ENCODE measurements around the gene TMEM237.

TMEM237 gene

GRCh38 chr2:201642579-201643215 lies 606 bp downstream of the TMEM237 start:
- DNase-seq (ENCODE audit: insufficient read length, low spot score) (peak; percentile 83), FAIRE-seq (peak; percentile 77)

- no peak for DNase-seq (ENCODE audit: insufficient read length, low spot score)
Measured at GRCh38 chr2:201642086-201642578, 1.2 kb downstream of the TMEM237 start.

GRCh38 chr2:201639205-201639604 lies 4.1 kb downstream of the TMEM237 start:
- no peak for DNase-seq (ENCODE audit: insufficient read length, low spot score)
- FAIRE-seq = no peak

More at GRCh38 chr2:201642086-201642578, 1.2 kb downstream of the TMEM237 start:
- FAIRE-seq = no peak

GRCh38 chr2:201638326-201638725 lies 5.0 kb downstream of the TMEM237 start:
- FAIRE-seq (no peak), DNase-seq (ENCODE audit: insufficient read length, low spot score) (no peak)

- FAIRE-seq (no peak), DNase-seq (ENCODE audit: insufficient read length, low spot score) (no peak)
Measured at GRCh38 chr2:201633661-201634249, 9.5 kb downstream of the TMEM237 start.

GRCh38 chr2:201631041-201631440 lies 12.3 kb downstream of the TMEM237 start:
- FAIRE-seq (no peak), DNase-seq (ENCODE audit: insufficient read length, low spot score) (no peak)

GRCh38 chr2:201630577-201630976 lies 12.7 kb downstream of the TMEM237 start:
- DNase-seq (ENCODE audit: insufficient read length, low spot score) (no peak), FAIRE-seq (no peak)

- DNase-seq (ENCODE audit: insufficient read length, low spot score) = no peak
Measured at GRCh38 chr2:201628545-201628944, 14.8 kb downstream of the TMEM237 start.

GRCh38 chr2:201622306-201622970 lies 20.9 kb downstream of the TMEM237 start:
- no peak for FAIRE-seq
- no peak for DNase-seq (ENCODE audit: insufficient read length, low spot score)

More at GRCh38 chr2:201628545-201628944, 14.8 kb downstream of the TMEM237 start:
- FAIRE-seq = no peak

- DNase-seq (ENCODE audit: insufficient read length, low spot score) = no peak
- no peak for FAIRE-seq
Measured at GRCh38 chr2:201621293-201621999, 21.9 kb downstream of the TMEM237 start.

- no peak for FAIRE-seq
- no peak for DNase-seq (ENCODE audit: insufficient read length, low spot score)
Measured at GRCh38 chr2:201618744-201619662, 24.3 kb downstream of the TMEM237 start.

GRCh38 chr2:201608021-201608420 lies 35.3 kb downstream of the TMEM237 start:
- FAIRE-seq (no peak), DNase-seq (ENCODE audit: insufficient read length, low spot score) (no peak)

- DNase-seq (ENCODE audit: insufficient read length, low spot score) (no peak), FAIRE-seq (no peak)
Measured at GRCh38 chr2:201607568-201607967, 35.7 kb downstream of the TMEM237 start.

GRCh38 chr2:201600906-201601305 lies 42.4 kb downstream of the TMEM237 start:
- FAIRE-seq = no peak

GRCh38 chr2:201597397-201597796 lies 45.9 kb downstream of the TMEM237 start:
- FAIRE-seq (no peak), DNase-seq (ENCODE audit: insufficient read length, low spot score) (no peak)

More at GRCh38 chr2:201600906-201601305, 42.4 kb downstream of the TMEM237 start:
- no peak for DNase-seq (ENCODE audit: insufficient read length, low spot score)

GRCh38 chr2:201580486-201580885 lies 62.8 kb downstream of the TMEM237 start:
- DNase-seq (ENCODE audit: insufficient read length, low spot score) (peak; percentile 48), FAIRE-seq (no peak)

GRCh38 chr2:201579536-201579935 lies 63.8 kb downstream of the TMEM237 start:
- DNase-seq (ENCODE audit: insufficient read length, low spot score) (no peak), FAIRE-seq (no peak)

GRCh38 chr2:201575971-201576370 lies 67.3 kb downstream of the TMEM237 start:
- DNase-seq (ENCODE audit: insufficient read length, low spot score) (no peak), FAIRE-seq (no peak)

- DNase-seq (ENCODE audit: insufficient read length, low spot score) (no peak), FAIRE-seq (no peak)
Measured at GRCh38 chr2:201574766-201575165, 68.5 kb downstream of the TMEM237 start.
